GM12874 (cell line): ENCODE measurements around the gene C1orf167.

Experiments used
- TF ChIP-seq, protein P1 (sequence below): IDR thresholded peaks from 2 replicates; pipeline ENCODE4 v1.5.1; 2011; ENCODE audit warnings: low read depth, mild to moderate bottlenecking, control low read depth, low read length, moderate library complexity; ENCODE audit not compliant: insufficient read depth

C1orf167 gene

DNA sequence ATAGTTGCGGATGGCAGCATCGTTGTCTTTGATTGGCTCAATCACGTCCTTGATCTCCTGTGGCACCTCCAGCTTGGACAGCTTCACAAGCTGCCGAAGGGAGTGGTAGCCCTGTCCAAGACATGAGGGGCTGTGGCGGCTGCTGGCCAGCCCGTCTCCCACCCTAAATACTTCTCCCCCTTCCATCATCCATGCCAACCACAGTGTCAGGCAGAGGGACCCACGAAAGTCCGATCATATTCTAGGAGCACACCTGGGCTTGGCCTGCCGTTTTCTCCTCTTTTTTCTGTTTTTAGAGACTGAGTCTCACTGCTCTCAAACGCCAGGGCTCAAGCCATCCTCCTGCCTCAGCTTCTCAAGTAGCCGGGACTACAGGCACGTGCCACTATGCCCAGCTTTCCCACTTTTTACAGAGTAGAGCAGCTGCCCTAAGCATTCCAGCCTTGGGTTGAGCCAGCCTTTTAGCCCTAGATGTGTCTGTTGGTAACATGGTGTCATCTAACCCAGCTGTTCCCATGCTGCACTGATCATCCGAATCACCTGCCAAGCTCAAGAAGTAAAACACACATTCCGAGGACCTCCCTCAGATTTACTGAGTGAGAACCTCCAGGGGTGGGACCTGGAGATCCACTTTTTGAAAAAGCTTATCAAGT lies 33.4 kb downstream of the C1orf167 start:
- TF ChIP-seq, protein P1, sequence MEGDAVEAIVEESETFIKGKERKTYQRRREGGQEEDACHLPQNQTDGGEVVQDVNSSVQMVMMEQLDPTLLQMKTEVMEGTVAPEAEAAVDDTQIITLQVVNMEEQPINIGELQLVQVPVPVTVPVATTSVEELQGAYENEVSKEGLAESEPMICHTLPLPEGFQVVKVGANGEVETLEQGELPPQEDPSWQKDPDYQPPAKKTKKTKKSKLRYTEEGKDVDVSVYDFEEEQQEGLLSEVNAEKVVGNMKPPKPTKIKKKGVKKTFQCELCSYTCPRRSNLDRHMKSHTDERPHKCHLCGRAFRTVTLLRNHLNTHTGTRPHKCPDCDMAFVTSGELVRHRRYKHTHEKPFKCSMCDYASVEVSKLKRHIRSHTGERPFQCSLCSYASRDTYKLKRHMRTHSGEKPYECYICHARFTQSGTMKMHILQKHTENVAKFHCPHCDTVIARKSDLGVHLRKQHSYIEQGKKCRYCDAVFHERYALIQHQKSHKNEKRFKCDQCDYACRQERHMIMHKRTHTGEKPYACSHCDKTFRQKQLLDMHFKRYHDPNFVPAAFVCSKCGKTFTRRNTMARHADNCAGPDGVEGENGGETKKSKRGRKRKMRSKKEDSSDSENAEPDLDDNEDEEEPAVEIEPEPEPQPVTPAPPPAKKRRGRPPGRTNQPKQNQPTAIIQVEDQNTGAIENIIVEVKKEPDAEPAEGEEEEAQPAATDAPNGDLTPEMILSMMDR, result no peak

DNA sequence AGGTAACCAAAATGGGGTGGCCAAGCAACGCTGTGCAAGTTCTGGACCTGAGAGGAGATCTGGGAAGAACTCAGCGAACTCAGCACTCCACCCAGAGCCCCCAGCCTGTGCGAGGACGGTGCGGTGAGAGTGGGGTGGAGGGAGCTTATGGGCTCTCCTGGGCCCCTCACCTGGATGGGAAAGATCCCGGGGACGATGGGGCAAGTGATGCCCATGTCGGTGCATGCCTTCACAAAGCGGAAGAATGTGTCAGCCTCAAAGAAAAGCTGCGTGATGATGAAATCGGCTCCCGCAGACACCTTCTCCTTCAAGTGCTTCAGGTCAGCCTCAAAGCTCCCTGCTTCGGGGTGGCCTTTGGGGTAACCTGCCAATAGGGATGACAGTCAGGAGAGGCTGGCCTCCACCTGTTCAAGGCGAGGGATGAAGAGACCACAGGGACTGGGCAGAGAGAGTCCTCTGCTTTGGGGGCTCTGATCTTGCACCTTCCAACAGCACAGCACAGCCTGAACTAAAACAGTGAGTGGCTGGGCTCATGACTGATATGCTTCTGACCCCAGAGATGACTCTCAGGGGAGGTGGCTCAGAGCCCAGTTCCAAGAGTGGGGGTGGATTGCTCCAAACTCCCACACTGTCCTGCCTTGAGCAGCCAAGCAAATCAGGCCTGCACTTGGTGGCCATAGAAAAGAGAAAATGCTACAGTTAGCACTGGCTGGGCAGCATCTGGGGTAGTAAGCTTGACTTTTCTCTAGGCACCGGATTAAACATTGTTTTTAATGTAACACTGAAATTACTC lies 34.2 kb downstream of the C1orf167 start:
- TF ChIP-seq, protein P1, result no peak

DNA sequence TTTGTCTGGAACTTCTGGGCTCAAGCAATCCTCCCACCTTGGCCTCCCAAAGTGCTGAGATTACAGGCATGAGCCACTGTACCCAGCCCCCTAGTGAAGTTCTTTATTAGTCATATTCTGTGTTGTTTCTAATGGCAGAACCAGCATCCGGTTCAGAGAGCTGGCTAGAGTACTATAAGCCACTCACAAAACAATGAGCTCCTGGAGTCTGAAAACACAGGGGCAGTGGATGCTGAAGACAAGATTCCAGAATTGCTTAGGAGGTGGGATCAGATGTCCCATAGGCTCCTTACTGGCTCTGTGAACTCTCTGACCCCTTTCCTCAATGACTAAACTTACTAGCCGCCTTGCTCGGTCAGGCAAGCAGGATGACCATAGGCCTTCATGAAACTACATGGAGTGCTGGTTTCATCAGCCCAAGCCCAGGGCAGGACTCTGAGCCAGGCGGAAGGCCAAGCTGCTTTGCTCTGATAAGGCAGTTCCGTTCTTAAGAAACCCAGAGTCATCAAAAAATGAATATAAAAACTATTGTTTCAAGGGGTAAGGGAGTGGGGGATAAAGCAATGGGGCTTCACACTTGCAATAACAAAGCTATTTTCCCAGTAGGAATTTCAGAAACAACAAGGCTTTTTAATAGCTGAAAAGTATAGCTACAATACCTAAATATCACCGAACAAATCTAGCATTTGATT lies 35.7 kb downstream of the C1orf167 start:
- TF ChIP-seq, protein P1, result no peak

DNA sequence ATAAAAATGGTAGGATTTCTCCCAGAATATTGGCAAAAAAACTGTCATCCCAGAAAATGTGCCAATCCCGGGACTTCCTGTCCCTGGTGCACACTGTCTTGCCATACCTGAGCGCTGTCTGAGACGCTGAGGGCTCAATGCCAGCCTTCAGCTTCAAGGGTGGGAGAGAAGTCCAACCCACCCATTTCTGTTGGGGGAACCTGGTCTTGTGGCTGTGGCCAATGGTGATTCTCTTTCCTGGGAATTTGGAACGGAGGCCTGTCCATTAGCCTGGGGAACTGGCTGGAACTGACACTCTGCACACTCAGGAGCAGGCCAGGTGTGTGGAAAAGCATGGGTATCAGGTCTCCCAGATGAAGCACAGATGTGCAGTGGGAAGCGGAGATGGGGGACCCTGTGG lies 37.1 kb downstream of the C1orf167 start:
- TF ChIP-seq, protein P1, result no peak

DNA sequence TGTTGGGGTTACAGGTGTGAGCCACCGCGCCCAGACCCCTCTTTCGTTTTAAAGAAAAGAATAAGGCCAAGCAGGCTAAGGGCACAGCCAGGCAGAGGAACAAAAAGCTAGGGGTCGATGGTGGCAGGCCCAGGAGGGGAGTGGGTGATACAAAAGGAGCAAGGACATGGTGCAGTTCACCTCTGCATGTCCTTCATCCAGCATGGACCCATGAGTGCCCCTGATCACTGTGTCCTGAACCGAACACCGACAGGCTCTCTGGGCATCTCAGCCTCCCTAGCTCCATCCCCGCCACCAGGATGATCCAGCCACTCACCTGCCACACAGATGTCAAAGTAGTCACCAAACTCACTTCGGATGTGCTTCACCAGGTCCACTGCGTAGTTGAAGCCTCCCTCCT lies 37.9 kb downstream of the C1orf167 start:
- TF ChIP-seq, protein P1, result no peak

DNA sequence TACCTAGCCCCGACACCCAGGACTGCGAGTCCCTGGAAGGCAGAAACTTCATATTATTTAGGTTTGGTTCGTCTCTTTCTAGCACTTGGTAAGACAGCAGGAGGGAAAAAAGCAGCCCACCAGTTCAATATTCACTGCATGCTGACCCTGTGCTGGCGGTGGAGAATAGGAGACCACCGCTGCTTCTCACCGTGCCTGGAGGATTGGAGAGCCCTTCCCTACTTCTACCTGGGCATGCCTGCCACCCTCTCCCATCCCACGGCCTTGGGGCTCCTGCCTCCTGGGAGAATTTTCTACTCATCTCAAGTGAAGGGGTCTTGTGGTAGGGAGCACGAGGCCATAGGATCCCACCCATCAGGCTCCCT lies 38.4 kb downstream of the C1orf167 start:
- TF ChIP-seq, protein P1, result no peak

DNA sequence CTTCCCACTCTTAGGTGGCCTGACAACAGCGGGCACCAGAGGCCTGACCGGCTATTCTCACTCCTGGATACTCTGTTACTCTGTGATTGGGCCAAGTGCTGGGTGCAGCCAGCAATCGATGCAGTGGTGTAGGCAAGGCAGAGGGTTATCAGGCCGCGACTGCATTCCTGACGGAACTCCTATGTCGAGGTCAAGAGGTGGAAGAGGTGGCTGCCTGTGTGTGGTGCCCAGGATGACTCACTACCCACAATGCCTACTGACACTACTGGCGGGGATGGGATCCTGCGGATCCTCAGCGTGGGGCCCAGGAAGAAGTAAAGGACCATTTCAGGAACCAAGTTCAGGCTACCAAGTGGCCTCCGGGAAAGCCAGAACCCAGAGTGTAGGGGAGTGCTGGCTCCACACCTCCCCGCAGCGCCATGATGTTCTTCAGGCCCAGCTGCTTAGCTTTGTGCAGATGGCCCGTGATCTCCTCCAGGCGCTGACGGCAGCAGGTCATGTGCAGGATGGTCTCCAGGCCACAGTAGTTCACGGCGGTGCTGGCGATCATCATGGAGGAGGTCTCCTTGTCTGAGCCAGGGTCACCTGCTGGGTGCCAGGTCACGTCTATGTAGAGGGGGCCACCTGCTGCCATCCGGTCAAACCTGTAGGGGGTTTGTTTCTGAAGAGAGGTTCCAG lies 38.9 kb downstream of the C1orf167 start:
- TF ChIP-seq, protein P1, result no peak
